Measurements from ENCODE around the gene MRRF.
A peak's percentile ranks its signal among the peaks of the same experiment; 100 is the strongest.

The MRRF gene

GRCh38 chr9:122338994-122339393 lies 74.3 kb downstream of the MRRF start:
- no peak for TF ChIP-seq CTCF (IDR thresholded peaks at IDR 0.05; ENCODE audit: low read depth, low read length, missing control alignments)
- in situ Hi-C loops (cut with HindIII; ENCODE audit: low sequenced_read_pairs), result loop anchor here (25.0 kb wide), 1 partner anchor 102 kb away; the partner anchor contains the start of gene LHX6
- no peak overlapping the region for H3K4me3 ChIP-seq (ENCODE audit: low read depth, low read length)
- DNase-seq (ENCODE audit: low read depth), result no peak

- TF ChIP-seq CTCF (IDR thresholded peaks at IDR 0.05; ENCODE audit: low read depth, low read length, missing control alignments), result no peak
Measured at GRCh38 chr9:122339579-122339978, 74.9 kb downstream of the MRRF start.

GRCh38 chr9:122340161-122340560 lies 75.5 kb downstream of the MRRF start:
- in situ Hi-C loops (cut with HindIII; ENCODE audit: low sequenced_read_pairs), result loop anchor here (5.0 to 25.0 kb wide), 2 partner anchors 42 to 103 kb away; partner anchors contain the start of gene LHX6
- no peak overlapping the region for H3K4me3 ChIP-seq (ENCODE audit: low read depth, low read length)
- DNase-seq (ENCODE audit: low read depth), result no peak
- TF ChIP-seq CTCF (IDR thresholded peaks at IDR 0.05; ENCODE audit: low read depth, low read length, missing control alignments), result no peak

More at GRCh38 chr9:122339579-122339978, 74.9 kb downstream of the MRRF start:
- in situ Hi-C loops (cut with HindIII; ENCODE audit: low sequenced_read_pairs), result loop anchor here (25.0 kb wide), 1 partner anchor 102 kb away; the partner anchor contains the start of gene LHX6
- H3K4me3 ChIP-seq (ENCODE audit: low read depth, low read length), result no peak overlapping the region
- DNase-seq (ENCODE audit: low read depth), result no peak

- TF ChIP-seq CTCF (IDR thresholded peaks at IDR 0.05; ENCODE audit: low read depth, low read length, missing control alignments), result no peak
Measured at GRCh38 chr9:122342323-122343050, 77.8 kb downstream of the MRRF start.

GRCh38 chr9:122346478-122347347 lies 82.0 kb downstream of the MRRF start:
- in situ Hi-C loops (cut with HindIII; ENCODE audit: low sequenced_read_pairs), result loop anchor here (25.0 kb wide), 1 partner anchor 109 kb away; the partner anchor contains the start of gene LHX6
- H3K4me3 ChIP-seq (ENCODE audit: low read depth, low read length), result peak overlapping the region; percentile 44
- no peak for TF ChIP-seq CTCF (IDR thresholded peaks at IDR 0.05; ENCODE audit: low read depth, low read length, missing control alignments)
- no peak for DNase-seq (ENCODE audit: low read depth)

More at GRCh38 chr9:122342323-122343050, 77.8 kb downstream of the MRRF start:
- no peak for DNase-seq (ENCODE audit: low read depth)
- in situ Hi-C loops (cut with HindIII; ENCODE audit: low sequenced_read_pairs), result loop anchor here (5.0 to 25.0 kb wide), 2 partner anchors 40 to 105 kb away; partner anchors contain the start of gene LHX6
- H3K4me3 ChIP-seq (ENCODE audit: low read depth, low read length), result no peak overlapping the region
